ENCODE results near the gene DHX34. TPM values are rescaled to one million over a fixed set of nuclear protein-coding genes. Genes with fewer than 3 reads are reported as not detected.

DHX34 gene
- total RNA-seq, 1 experiment from 2014 or later, result 38.2 TPM

DNA sequence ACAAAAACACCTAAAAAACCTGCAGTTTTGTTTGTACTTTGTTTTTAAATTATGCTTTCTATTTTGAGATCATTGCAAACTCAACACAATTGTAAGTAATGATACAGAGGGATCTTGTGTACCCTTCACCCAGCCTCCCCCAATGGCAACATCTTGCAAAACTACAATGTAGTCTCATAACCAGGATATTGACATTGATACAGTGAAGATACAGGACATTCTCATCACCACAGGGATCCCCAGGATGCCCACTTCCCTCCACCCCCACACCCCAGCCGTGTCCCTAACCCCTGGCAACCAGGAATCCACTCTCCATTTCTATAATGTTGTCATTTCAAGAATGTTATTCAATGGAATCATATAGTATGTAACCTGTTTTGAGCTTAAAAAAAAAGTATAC is 27.5 kb upstream of the DHX34 start:
- Mint-ChIP-seq H3K4me1 (peaks cover 0 to 3% of the 10 kb centered on the region in 2 experiments; a peak in 1 of 4 replicates), H3K27me3 (ENCODE audit: low read depth) (peaks cover 9% of the 10 kb centered on the region)
- no CpG with 5 or more reads among the region's 1 CpG for WGBS (ENCODE audit: extremely low coverage, insufficient read length, low lambda C conversion rate)

More for the DNA sequence above, 27.5 kb upstream of the DHX34 start:
- H3K36me3 Mint-ChIP-seq (ENCODE audit: insufficient read depth in 1 of 3, low read depth in 3 of 3), result no peaks in the 10 kb centered on the region; a peak in 1 of 7 replicates
- Histone ChIP-seq H4K8ac (replicated peaks; ENCODE audit: insufficient read length, low read depth, low read length) (no peak overlapping the region), H3K4ac (ENCODE audit: low read depth, low read length) (no peak overlapping the region), H3K4me1 (ENCODE audit: insufficient read depth, low read length) (no peaks in the 10 kb centered on the region), H2BK120ac (ENCODE audit: low read depth, low read length, poor library complexity, severe bottlenecking) (no peak overlapping the region), H4K91ac (ENCODE audit: insufficient read length, low read depth, low read length) (no peak overlapping the region), H2AFZ (ENCODE audit: low read length) (no peak overlapping the region), H2BK20ac (ENCODE audit: low read depth, low read length, poor library complexity, severe bottlenecking) (no peak overlapping the region), H3K18ac (ENCODE audit: insufficient read length, low read depth, low read length) (no peak overlapping the region), H3K79me2 (ENCODE audit: insufficient read depth, low read length) (no peaks in the 10 kb centered on the region), H3K23ac (ENCODE audit: insufficient read length, low read depth, low read length) (no peak overlapping the region), H2BK12ac (ENCODE audit: insufficient read length, low read depth, low read length) (no peak overlapping the region), H3K27ac (ENCODE audit: insufficient read length, low read depth, low read length) (no peak overlapping the region), H3K9me3 (ENCODE audit: control insufficient read depth, low read depth, low read length) (no peaks in the 10 kb centered on the region), H3K27me3 (ENCODE audit: insufficient read depth, low read length) (no peaks in the 10 kb centered on the region), H4K20me1 (ENCODE audit: control insufficient read depth, insufficient read depth, insufficient read length) (no peaks in the 10 kb centered on the region), H3K9ac (ENCODE audit: extremely low read depth, insufficient read length, low read length) (no peak overlapping the region), H3K79me1 (ENCODE audit: insufficient read depth, low read depth, low read length, poor library complexity, severe bottlenecking) (no peaks in the 10 kb centered on the region), H3K4me2 (ENCODE audit: insufficient read depth, insufficient read length, low read length) (no peak overlapping the region), H3K23me2 (ENCODE audit: insufficient read length, low read depth, low read length, poor library complexity, severe bottlenecking) (peaks cover 3% of the 10 kb centered on the region), H3T11ph (ENCODE audit: low read length) (no peak overlapping the region), H2AK5ac (ENCODE audit: insufficient read length, low read length) (no peak overlapping the region), H2BK15ac (ENCODE audit: low read depth, low read length) (no peak overlapping the region), H3K56ac (ENCODE audit: insufficient read length, low read depth, low read length) (no peak overlapping the region), H3K14ac (ENCODE audit: insufficient read depth, low read length) (no peak overlapping the region), H4K5ac (ENCODE audit: insufficient read length, low read depth, low read length) (no peak overlapping the region), H2BK5ac (ENCODE audit: insufficient read length, low read length) (no peak overlapping the region)
- no peak overlapping the region for H3K4me3 Mint-ChIP-seq
- H3K27ac Mint-ChIP-seq, result no peak overlapping the region
- TF ChIP-seq CTCF (conservative IDR thresholded peaks at IDR 0.05), result no peak
- no peaks in the 10 kb centered on the region; a peak in 1 of 5 replicates for H3K9me3 Mint-ChIP-seq
- DNase-seq, result no peak
